Neuronal stem cell (in vitro differentiated cells): ENCODE data around the gene DOCK9.

Experiments
- DNase-seq: peaks from one replicate; pipeline ENCODE4 v3.0.0-alpha.2; 2013; ENCODE audit warnings: low spot score
- H2AFZ ChIP-seq: one replicate; pipeline ENCODE4 v1.6.1; 2013; ENCODE audit warnings: mild to moderate bottlenecking, low read length, inconsistent platforms
- H2AK5ac ChIP-seq: 2 replicates; pipeline ENCODE4 v1.6.1; 2013; ENCODE audit warnings: low read depth, mild to moderate bottlenecking, inconsistent platforms, low read length, moderate library complexity, mixed read lengths
- H2BK120ac ChIP-seq: 2 replicates; pipeline ENCODE4 v1.6.1; 2013; ENCODE audit warnings: low read depth, mild to moderate bottlenecking, inconsistent platforms, low read length, moderate library complexity, mixed read lengths
- H2BK12ac ChIP-seq: one replicate; pipeline ENCODE4 v1.6.1; 2013; ENCODE audit warnings: low read length, inconsistent platforms
- H2BK15ac ChIP-seq: 2 replicates; pipeline ENCODE4 v1.6.1; 2013; ENCODE audit warnings: mild to moderate bottlenecking, low read length, inconsistent platforms, mixed read lengths
- H2BK5ac ChIP-seq: one replicate; pipeline ENCODE4 v1.6.1; 2013; ENCODE audit warnings: inconsistent platforms, mild to moderate bottlenecking, low read length, moderate library complexity
- H3K14ac ChIP-seq: one replicate; pipeline ENCODE4 v1.6.1; 2013; ENCODE audit warnings: low read length, inconsistent platforms
- H3K18ac ChIP-seq: 2 replicates; pipeline ENCODE4 v1.6.1; 2013; ENCODE audit warnings: low read length, inconsistent platforms
- H3K23ac ChIP-seq: 2 replicates; pipeline ENCODE4 v1.6.1; 2013; ENCODE audit warnings: low read depth, mild to moderate bottlenecking, mixed read lengths, low read length, inconsistent platforms; ENCODE audit not compliant: poor library complexity
- H3K27ac ChIP-seq: replicated peaks from 3 replicates; pipeline ENCODE4 v1.5.1; 2013; ENCODE audit warnings: low read length, inconsistent platforms
- H3K27me3 ChIP-seq, 3 experiments: 2 replicates each; pipeline ENCODE4 v1.6.1; 2013; ENCODE audit warnings: low read length in 3 of 3, mild to moderate bottlenecking in 2 of 3, inconsistent platforms in 1 of 3, low read depth in 1 of 3, mixed read lengths in 1 of 3, moderate library complexity in 1 of 3; ENCODE audit not compliant: control insufficient read depth in 3 of 3, insufficient read depth in 3 of 3
- H3K36me3 ChIP-seq, 2 donors: replicated peaks in 1 of 2; 2 replicates each; pipeline ENCODE4 v1.6.1; 2013; ENCODE audit warnings: low read length in 2 of 2; ENCODE audit not compliant: control insufficient read depth in 2 of 2, insufficient read depth in 2 of 2
- H3K4ac ChIP-seq: 2 replicates; pipeline ENCODE4 v1.6.1; 2013; ENCODE audit warnings: inconsistent platforms, mild to moderate bottlenecking, low read length, moderate library complexity
- H3K4me1 ChIP-seq, 2 donors: 1 replicate in 1 of 2; 2 replicates in 1 of 2; pipeline ENCODE4 v1.6.1; 2013; ENCODE audit warnings: low read length in 2 of 2, low read depth in 1 of 2; ENCODE audit not compliant: control insufficient read depth in 2 of 2, insufficient read depth in 1 of 2
- H3K4me2 ChIP-seq: one replicate; pipeline ENCODE4 v1.6.1; 2013; ENCODE audit warnings: mild to moderate bottlenecking, low read length, inconsistent platforms; ENCODE audit not compliant: insufficient read depth, poor library complexity, severe bottlenecking
- H3K4me3 ChIP-seq, 2 donors: 2 replicates each; pipeline ENCODE4 v1.5.1; 2013; ENCODE audit warnings: low read length in 2 of 2, mild to moderate bottlenecking in 2 of 2, inconsistent platforms in 1 of 2, moderate library complexity in 1 of 2
- H3K79me1 ChIP-seq: one replicate; pipeline ENCODE4 v1.6.1; 2013; ENCODE audit warnings: low read depth, mild to moderate bottlenecking, inconsistent platforms, low read length, moderate library complexity
- H3K9ac ChIP-seq: one replicate; pipeline ENCODE4 v1.6.1; 2013; ENCODE audit warnings: mild to moderate bottlenecking, low read depth, low read length, inconsistent platforms; ENCODE audit not compliant: poor library complexity
- H3K9me3 ChIP-seq, 2 donors: replicated peaks in 1 of 2; 2 replicates each; pipeline versions ENCODE3 to v1.6.1; 2013; ENCODE audit warnings: low read length in 2 of 2, mild to moderate bottlenecking in 2 of 2, inconsistent platforms in 1 of 2, low read depth in 1 of 2, mixed read lengths in 1 of 2, moderate library complexity in 1 of 2; ENCODE audit not compliant: control insufficient read depth in 2 of 2, insufficient read depth in 1 of 2
- H4K8ac ChIP-seq: one replicate; pipeline ENCODE4 v1.6.1; 2013; ENCODE audit warnings: low read depth, mild to moderate bottlenecking, inconsistent platforms, low read length, moderate library complexity
- H4K91ac ChIP-seq: one replicate; pipeline ENCODE4 v1.6.1; 2013; ENCODE audit warnings: low read length, low read depth, mild to moderate bottlenecking, inconsistent platforms; ENCODE audit not compliant: poor library complexity
- WGBS, 2 donors: extraction: QIAGEN DNeasy Blood & Tissue Kit; methylation state at CpG; one replicate each; pipeline ENCODE4 v1.1.7; 2013; ENCODE audit warnings: missing lambda C conversion rate in 2 of 2, mixed read lengths in 1 of 2; ENCODE audit not compliant: insufficient read length in 2 of 2, insufficient replicate concordance in 1 of 2; ENCODE audit errors: extremely low coverage in 2 of 2; 5-methylcytosine and 5-hydroxymethylcytosine counted together

Gene DOCK9

DNA sequence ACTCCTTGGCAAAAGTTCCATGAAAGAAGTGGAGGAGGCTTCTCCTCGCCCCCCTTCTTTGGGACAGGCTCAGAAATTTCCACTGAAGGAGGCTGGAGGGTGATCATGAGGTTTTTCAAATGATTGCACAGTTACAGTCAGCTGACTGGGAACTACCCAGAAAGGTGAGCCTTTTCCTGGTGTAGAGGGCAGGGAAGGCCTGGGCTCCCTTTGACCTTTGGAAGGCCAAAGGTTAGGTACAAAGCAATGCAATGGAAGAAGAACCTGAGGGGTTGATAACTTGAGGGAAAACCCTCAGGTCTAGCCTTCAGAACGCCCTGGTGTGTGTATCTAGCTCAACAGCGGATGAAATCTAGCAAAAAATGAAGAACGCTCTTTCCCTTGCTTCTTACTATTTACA, 175.3 kb downstream of the DOCK9 start:
- Histone ChIP-seq H4K8ac (no peak overlapping the region), H2BK5ac (no peak overlapping the region), H3K27me3 (no peaks in the 10 kb centered on the region), H2BK15ac (no peak overlapping the region), H3K9ac (no peak overlapping the region), H3K79me1 (no peaks in the 10 kb centered on the region), H2BK12ac (no peak overlapping the region), H2AFZ (no peak overlapping the region), H3K14ac (no peak overlapping the region), H3K18ac (no peak overlapping the region), H2AK5ac (no peak overlapping the region), H3K23ac (no peak overlapping the region), H4K91ac (no peak overlapping the region), H3K4ac (no peak overlapping the region), H2BK120ac (no peak overlapping the region), H3K4me2 (no peak overlapping the region), H3K36me3 (no peaks in the 10 kb centered on the region), H3K4me3 (no peak overlapping the region), H3K9me3 (peaks cover 0 to 3% of the 10 kb centered on the region in 2 donors), H3K27ac (no peak overlapping the region), H3K4me1 (peaks cover 0 to 2% of the 10 kb centered on the region in 2 donors)
- no CpG with 5 or more reads among the region's 4 CpGs for WGBS, 2 donors
- DNase-seq = no peak

- Histone ChIP-seq H4K91ac (no peak overlapping the region), H3K79me1 (no peaks in the 10 kb centered on the region), H3K4ac (no peak overlapping the region), H3K14ac (no peak overlapping the region), H2BK5ac (no peak overlapping the region), H3K4me1 (peaks cover 0 to 2% of the 10 kb centered on the region in 2 donors), H2BK12ac (no peak overlapping the region), H3K23ac (no peak overlapping the region), H3K18ac (no peak overlapping the region), H3K36me3 (no peaks in the 10 kb centered on the region), H2AK5ac (no peak overlapping the region), H3K9ac (no peak overlapping the region), H3K4me3 (no peak overlapping the region), H3K27me3 (no peaks in the 10 kb centered on the region), H2AFZ (no peak overlapping the region), H4K8ac (no peak overlapping the region), H2BK15ac (no peak overlapping the region), H3K27ac (no peak overlapping the region), H2BK120ac (no peak overlapping the region), H3K9me3 (no peaks in the 10 kb centered on the region), H3K4me2 (no peak overlapping the region)
- WGBS, 2 donors = no CpG with 5 or more reads among the region's 10 CpGs
- DNase-seq = no peak
These were observed 176.0 kb downstream of the DOCK9 start for GRCh38 chr13:98801626-98802418.

GRCh38 chr13:98800078-98800477, 177.8 kb downstream of the DOCK9 start:
- Histone ChIP-seq H2BK120ac (no peak overlapping the region), H3K36me3 (no peaks in the 10 kb centered on the region), H3K9ac (no peak overlapping the region), H2BK5ac (no peak overlapping the region), H2BK15ac (no peak overlapping the region), H2BK12ac (no peak overlapping the region), H2AK5ac (no peak overlapping the region), H3K27me3 (no peaks in the 10 kb centered on the region), H3K27ac (no peak overlapping the region), H3K14ac (no peak overlapping the region), H3K9me3 (no peaks in the 10 kb centered on the region), H3K23ac (no peak overlapping the region), H4K91ac (no peak overlapping the region), H3K4me3 (no peak overlapping the region), H3K4me1 (peaks cover 0 to 2% of the 10 kb centered on the region in 2 donors), H3K79me1 (no peaks in the 10 kb centered on the region), H3K4me2 (no peak overlapping the region), H3K18ac (no peak overlapping the region), H3K4ac (no peak overlapping the region), H4K8ac (no peak overlapping the region), H2AFZ (no peak overlapping the region)
- no peak for DNase-seq
- WGBS, 2 donors = no CpG with 5 or more reads among the region's 14 CpGs

- H2AFZ ChIP-seq = no peak overlapping the region
- no peak overlapping the region for H2BK12ac ChIP-seq
- no peak overlapping the region for H3K14ac ChIP-seq
- H2BK5ac ChIP-seq = no peak overlapping the region
- H2BK15ac ChIP-seq = no peak overlapping the region
- H3K9ac ChIP-seq = no peak overlapping the region
- no CpG with 5 or more reads among the region's 5 CpGs for WGBS, 2 donors
- no peak overlapping the region for H3K18ac ChIP-seq
- no peaks in the 10 kb centered on the region for H3K27me3 ChIP-seq
- H4K8ac ChIP-seq = no peak overlapping the region
- no peaks in the 10 kb centered on the region for H3K9me3 ChIP-seq
- H3K27ac ChIP-seq = no peak overlapping the region
- H2BK120ac ChIP-seq = no peak overlapping the region
- no peak overlapping the region for H4K91ac ChIP-seq
- no peak overlapping the region for H3K4ac ChIP-seq
- H3K79me1 ChIP-seq = no peaks in the 10 kb centered on the region
- peaks cover 0 to 2% of the 10 kb centered on the region in 2 donors for H3K4me1 ChIP-seq
- H2AK5ac ChIP-seq = no peak overlapping the region
- DNase-seq = no peak
- H3K4me3 ChIP-seq = no peak overlapping the region
- no peak overlapping the region for H3K4me2 ChIP-seq
- H3K36me3 ChIP-seq = no peaks in the 10 kb centered on the region
- no peak overlapping the region for H3K23ac ChIP-seq
These were observed 178.8 kb downstream of the DOCK9 start for GRCh38 chr13:98798849-98799645.
